ENCODE measurements around the gene C14orf119. TPM values are rescaled to one million over a fixed set of nuclear protein-coding genes. Genes with fewer than 3 reads are reported as not detected.
A peak's percentile ranks its signal among the peaks of the same experiment; 100 is the strongest.

C14orf119 gene
- total and polyA plus RNA-seq, 9 of the 15 experiments (the other 6 are each of a cell fraction or from before 2014, with no cell fraction given) = 36.7 to 251 (median 51.8) TPM

DNA sequence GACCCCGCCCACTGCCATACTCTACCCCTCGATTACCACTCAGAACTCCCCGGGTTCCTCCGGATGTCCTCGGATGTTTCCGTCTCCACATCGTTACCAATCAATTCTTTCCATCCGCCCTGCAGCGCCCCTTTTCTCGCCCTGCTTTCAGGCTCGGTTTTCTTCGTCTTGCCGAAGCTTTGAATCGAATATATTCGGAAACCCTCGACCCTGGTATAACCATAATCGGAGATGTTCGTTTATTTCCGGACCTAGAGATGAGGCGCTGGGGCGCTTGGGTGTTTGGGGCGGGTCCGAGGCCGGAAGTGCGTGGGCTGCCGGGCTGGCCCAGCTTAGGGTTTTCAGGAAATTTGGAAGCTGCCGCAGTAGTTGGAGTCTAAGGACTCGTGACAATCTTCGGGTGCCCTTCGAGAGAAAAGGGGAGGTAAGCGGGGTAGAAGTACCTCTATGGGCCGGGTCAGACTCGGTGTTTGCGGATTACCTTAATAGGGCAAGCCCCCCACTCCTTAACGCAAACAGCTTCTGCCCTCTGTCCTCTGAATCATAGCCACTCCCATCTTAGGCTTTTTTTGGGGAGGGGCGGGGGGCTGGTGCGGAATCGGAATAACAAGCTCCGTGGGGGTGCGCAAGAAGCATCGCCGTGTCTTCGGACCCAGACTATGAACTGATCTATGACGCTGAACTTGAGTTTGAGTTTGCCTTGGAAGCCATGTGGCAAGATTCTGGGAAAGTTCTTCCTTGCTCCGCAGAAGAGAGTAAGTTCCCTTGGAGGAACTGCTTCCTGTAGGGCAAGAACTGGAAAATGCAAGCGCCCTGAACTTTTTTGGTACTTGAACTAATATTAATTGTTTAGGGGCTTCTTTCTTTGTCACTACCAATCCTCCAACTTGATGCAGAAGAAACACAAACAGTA, at the start of gene C14orf119 (continued):
- TF ChIP-seq, protein P1, sequence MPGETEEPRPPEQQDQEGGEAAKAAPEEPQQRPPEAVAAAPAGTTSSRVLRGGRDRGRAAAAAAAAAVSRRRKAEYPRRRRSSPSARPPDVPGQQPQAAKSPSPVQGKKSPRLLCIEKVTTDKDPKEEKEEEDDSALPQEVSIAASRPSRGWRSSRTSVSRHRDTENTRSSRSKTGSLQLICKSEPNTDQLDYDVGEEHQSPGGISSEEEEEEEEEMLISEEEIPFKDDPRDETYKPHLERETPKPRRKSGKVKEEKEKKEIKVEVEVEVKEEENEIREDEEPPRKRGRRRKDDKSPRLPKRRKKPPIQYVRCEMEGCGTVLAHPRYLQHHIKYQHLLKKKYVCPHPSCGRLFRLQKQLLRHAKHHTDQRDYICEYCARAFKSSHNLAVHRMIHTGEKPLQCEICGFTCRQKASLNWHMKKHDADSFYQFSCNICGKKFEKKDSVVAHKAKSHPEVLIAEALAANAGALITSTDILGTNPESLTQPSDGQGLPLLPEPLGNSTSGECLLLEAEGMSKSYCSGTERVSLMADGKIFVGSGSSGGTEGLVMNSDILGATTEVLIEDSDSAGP (CRISPR knock-in tag; IDR thresholded peaks at IDR 0.05) = no peak
- TF ChIP-seq CREM (IDR thresholded peaks at IDR 0.05; ENCODE audit: low read depth) = no peak
- no peak for TF ChIP-seq EHMT2 (IDR thresholded peaks at IDR 0.05)
- TF ChIP-seq, protein P2, sequence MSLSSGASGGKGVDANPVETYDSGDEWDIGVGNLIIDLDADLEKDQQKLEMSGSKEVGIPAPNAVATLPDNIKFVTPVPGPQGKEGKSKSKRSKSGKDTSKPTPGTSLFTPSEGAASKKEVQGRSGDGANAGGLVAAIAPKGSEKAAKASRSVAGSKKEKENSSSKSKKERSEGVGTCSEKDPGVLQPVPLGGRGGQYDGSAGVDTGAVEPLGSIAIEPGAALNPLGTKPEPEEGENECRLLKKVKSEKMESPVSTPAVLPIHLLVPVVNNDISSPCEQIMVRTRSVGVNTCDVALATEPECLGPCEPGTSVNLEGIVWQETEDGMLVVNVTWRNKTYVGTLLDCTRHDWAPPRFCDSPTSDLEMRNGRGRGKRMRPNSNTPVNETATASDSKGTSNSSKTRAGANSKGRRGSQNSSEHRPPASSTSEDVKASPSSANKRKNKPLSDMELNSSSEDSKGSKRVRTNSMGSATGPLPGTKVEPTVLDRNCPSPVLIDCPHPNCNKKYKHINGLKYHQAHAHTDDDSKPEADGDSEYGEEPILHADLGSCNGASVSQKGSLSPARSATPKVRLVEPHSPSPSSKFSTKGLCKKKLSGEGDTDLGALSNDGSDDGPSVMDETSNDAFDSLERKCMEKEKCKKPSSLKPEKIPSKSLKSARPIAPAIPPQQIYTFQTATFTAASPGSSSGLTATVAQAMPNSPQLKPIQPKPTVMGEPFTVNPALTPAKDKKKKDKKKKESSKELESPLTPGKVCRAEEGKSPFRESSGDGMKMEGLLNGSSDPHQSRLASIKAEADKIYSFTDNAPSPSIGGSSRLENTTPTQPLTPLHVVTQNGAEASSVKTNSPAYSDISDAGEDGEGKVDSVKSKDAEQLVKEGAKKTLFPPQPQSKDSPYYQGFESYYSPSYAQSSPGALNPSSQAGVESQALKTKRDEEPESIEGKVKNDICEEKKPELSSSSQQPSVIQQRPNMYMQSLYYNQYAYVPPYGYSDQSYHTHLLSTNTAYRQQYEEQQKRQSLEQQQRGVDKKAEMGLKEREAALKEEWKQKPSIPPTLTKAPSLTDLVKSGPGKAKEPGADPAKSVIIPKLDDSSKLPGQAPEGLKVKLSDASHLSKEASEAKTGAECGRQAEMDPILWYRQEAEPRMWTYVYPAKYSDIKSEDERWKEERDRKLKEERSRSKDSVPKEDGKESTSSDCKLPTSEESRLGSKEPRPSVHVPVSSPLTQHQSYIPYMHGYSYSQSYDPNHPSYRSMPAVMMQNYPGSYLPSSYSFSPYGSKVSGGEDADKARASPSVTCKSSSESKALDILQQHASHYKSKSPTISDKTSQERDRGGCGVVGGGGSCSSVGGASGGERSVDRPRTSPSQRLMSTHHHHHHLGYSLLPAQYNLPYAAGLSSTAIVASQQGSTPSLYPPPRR (CRISPR knock-in tag; IDR thresholded peaks at IDR 0.05; ENCODE audit: borderline replicate concordance) = no peak
- no peak for TF ChIP-seq CBX2 (IDR thresholded peaks at IDR 0.05; ENCODE audit: insufficient read depth, low read length, poor library complexity, severe bottlenecking)
- no peak for TF ChIP-seq KAT7 (CRISPR knock-in tag; IDR thresholded peaks at IDR 0.05; ENCODE audit: borderline replicate concordance)
- peak; percentile 57 for TF ChIP-seq SMARCA4 (IDR thresholded peaks at IDR 0.05)
- no peak for TF ChIP-seq ZBED1 (IDR thresholded peaks at IDR 0.05)
- peak; percentile 46; the same call in 1 of the 2 replicates for TF ChIP-seq KLF6 (CRISPR knock-in tag; IDR thresholded peaks at IDR 0.05; ENCODE audit: borderline replicate concordance)
- TF ChIP-seq SUPT5H (IDR thresholded peaks at IDR 0.05) = peak; percentile 64
- TF ChIP-seq ZEB2 (IDR thresholded peaks at IDR 0.05) = no peak
- TF ChIP-seq, protein P3, sequence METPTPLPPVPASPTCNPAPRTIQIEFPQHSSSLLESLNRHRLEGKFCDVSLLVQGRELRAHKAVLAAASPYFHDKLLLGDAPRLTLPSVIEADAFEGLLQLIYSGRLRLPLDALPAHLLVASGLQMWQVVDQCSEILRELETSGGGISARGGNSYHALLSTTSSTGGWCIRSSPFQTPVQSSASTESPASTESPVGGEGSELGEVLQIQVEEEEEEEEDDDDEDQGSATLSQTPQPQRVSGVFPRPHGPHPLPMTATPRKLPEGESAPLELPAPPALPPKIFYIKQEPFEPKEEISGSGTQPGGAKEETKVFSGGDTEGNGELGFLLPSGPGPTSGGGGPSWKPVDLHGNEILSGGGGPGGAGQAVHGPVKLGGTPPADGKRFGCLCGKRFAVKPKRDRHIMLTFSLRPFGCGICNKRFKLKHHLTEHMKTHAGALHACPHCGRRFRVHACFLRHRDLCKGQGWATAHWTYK (CRISPR knock-in tag; IDR thresholded peaks at IDR 0.05) = no peak; the same call in 1 of the 2 replicates
- TF ChIP-seq, protein P4, sequence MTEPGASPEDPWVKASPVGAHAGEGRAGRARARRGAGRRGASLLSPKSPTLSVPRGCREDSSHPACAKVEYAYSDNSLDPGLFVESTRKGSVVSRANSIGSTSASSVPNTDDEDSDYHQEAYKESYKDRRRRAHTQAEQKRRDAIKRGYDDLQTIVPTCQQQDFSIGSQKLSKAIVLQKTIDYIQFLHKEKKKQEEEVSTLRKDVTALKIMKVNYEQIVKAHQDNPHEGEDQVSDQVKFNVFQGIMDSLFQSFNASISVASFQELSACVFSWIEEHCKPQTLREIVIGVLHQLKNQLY (CRISPR knock-in tag; conservative IDR thresholded peaks at IDR 0.05) = no peak; a peak in 1 of 4 replicates
- TF ChIP-seq ZNF3 (CRISPR knock-in tag; IDR thresholded peaks at IDR 0.05) = no peak
- peak; percentile 37; the same call in 1 of the 2 replicates for TF ChIP-seq SOX6 (IDR thresholded peaks at IDR 0.05)
- TF ChIP-seq LCOR (CRISPR knock-in tag; IDR thresholded peaks at IDR 0.05) = peak; percentile 55
- no peak for TF ChIP-seq CEBPB (tag; IDR thresholded peaks at IDR 0.05)
- TF ChIP-seq ZNF766 (CRISPR knock-in tag; conservative IDR thresholded peaks at IDR 0.05) = no peak
- TF ChIP-seq SRSF7 (optimal IDR thresholded peaks at IDR 0.05; ENCODE audit: low read depth, low read length) = no peak
- TF ChIP-seq NFRKB (IDR thresholded peaks at IDR 0.05; ENCODE audit: low read depth) = no peak
- TF ChIP-seq NFYB (IDR thresholded peaks at IDR 0.05; ENCODE audit: extremely low read depth, insufficient read length) = no peak

All from K562 (cell line).